Skeletal muscle tissue (tissue), 4 donors: ENCODE data around the gene LTF. TPM values are rescaled to one million over a fixed set of nuclear protein-coding genes. Genes with fewer than 3 reads are reported as not detected.
"Not testable (repeated sequence)": the region's sequence is repeated elsewhere in the genome, so short reads cannot be mapped to it uniquely, and the experiment has no call there.

Experiments
- H3K27ac ChIP-seq: one replicate; pipeline ENCODE4 v1.7.0; 2013; ENCODE audit warnings: mild to moderate bottlenecking, low read depth, low read length, inconsistent platforms
- H3K27me3 ChIP-seq, 3 donors: one replicate each; pipeline ENCODE4 v1.7.0; 2013; ENCODE audit warnings: low read length in 3 of 3; ENCODE audit not compliant: control insufficient read depth in 3 of 3, insufficient read depth in 3 of 3
- H3K36me3 ChIP-seq, 3 donors: one replicate each; pipeline ENCODE4 v1.7.0; 2013; ENCODE audit warnings: low read length in 3 of 3; ENCODE audit not compliant: control insufficient read depth in 3 of 3, insufficient read depth in 3 of 3
- H3K4me1 ChIP-seq, 3 donors: one replicate each; pipeline ENCODE4 v1.7.0; 2013; ENCODE audit warnings: low read length in 3 of 3, mild to moderate bottlenecking in 3 of 3; ENCODE audit not compliant: control insufficient read depth in 3 of 3, insufficient read depth in 3 of 3
- H3K4me3 ChIP-seq, 3 donors: one replicate each; pipeline ENCODE4 v1.7.0; 2013; ENCODE audit warnings: low read length in 3 of 3
- H3K9ac ChIP-seq, 3 donors: one replicate each; pipeline ENCODE4 v1.7.0; 2013; ENCODE audit warnings: low read length in 3 of 3, mild to moderate bottlenecking in 3 of 3, moderate library complexity in 2 of 3, low read depth in 1 of 3
- H3K9me3 ChIP-seq, 3 donors: one replicate each; pipeline ENCODE4 v1.7.0; 2013; ENCODE audit warnings: low read length in 3 of 3; ENCODE audit not compliant: control insufficient read depth in 3 of 3
- total RNA-seq: library from RNA; depleted of rRNA; stranded (reverse); fragments of >200 nt; gene quantifications from one replicate; pipeline ENCODE4 v1.2.3, GENCODE V29; 2014
- donor health status: Osteomylitis.

LTF gene
- total RNA-seq, 1 donor from 2014 or later, result 3.1 TPM

GRCh38 chr3:46500656-46501635 lies 36.2 kb upstream of the LTF start:
- Histone ChIP-seq H3K4me3 (no peak overlapping the region), H3K27me3 (no peaks in the 10 kb centered on the region), H3K9ac (no peak overlapping the region), H3K4me1 (peaks cover 19 to 48% (median 34%) of the 10 kb centered on the region in 3 donors), H3K9me3 (no peaks in the 10 kb centered on the region), H3K27ac (no peak overlapping the region), H3K36me3 (no peaks in the 10 kb centered on the region)

GRCh38 chr3:46498916-46499519 lies 34.3 kb upstream of the LTF start:
- H3K27ac ChIP-seq, result no peak overlapping the region
- H3K4me1 ChIP-seq, result peaks cover 19 to 48% (median 34%) of the 10 kb centered on the region in 3 donors
- no peaks in the 10 kb centered on the region for H3K9me3 ChIP-seq
- H3K36me3 ChIP-seq, result no peaks in the 10 kb centered on the region
- no peak overlapping the region for H3K9ac ChIP-seq
- no peaks in the 10 kb centered on the region for H3K27me3 ChIP-seq
- no peak overlapping the region for H3K4me3 ChIP-seq

GRCh38 chr3:46497556-46498265 lies 33.0 kb upstream of the LTF start, which contains the start of gene RTP3:
RTP3 (plus strand) TSS chr3:46497976; CDS start chr3:46498063, 87 bp downstream.
- no peaks in the 10 kb centered on the region for H3K36me3 ChIP-seq

GRCh38 chr3:46496746-46497555 lies 32.2 kb upstream of the LTF start:
- H3K27me3 ChIP-seq, result no peaks in the 10 kb centered on the region
- H3K36me3 ChIP-seq, result no peaks in the 10 kb centered on the region
- peaks cover 10 to 29% (median 20%) of the 10 kb centered on the region in 3 donors for H3K4me1 ChIP-seq
- no peak overlapping the region for H3K27ac ChIP-seq
- no peaks in the 10 kb centered on the region for H3K9me3 ChIP-seq
- H3K9ac ChIP-seq, result no peak overlapping the region
- H3K4me3 ChIP-seq, result no peak overlapping the region

More at GRCh38 chr3:46497556-46498265, 33.0 kb upstream of the LTF start, which contains the start of gene RTP3:
- peaks cover 12 to 36% (median 25%) of the 10 kb centered on the region in 3 donors for H3K4me1 ChIP-seq
- no peaks in the 10 kb centered on the region for H3K9me3 ChIP-seq
- no peak within 1 kb of the TSS for H3K9ac ChIP-seq
- H3K27me3 ChIP-seq, result no peaks in the 10 kb centered on the region
- no peak within 1 kb of the TSS for H3K4me3 ChIP-seq
- H3K27ac ChIP-seq, result no peak within 1 kb of the TSS

GRCh38 chr3:46495901-46496456 lies 31.3 kb upstream of the LTF start:
- H3K27me3 ChIP-seq, result no peaks in the 10 kb centered on the region
- no peak overlapping the region for H3K4me3 ChIP-seq
- H3K9me3 ChIP-seq, result no peaks in the 10 kb centered on the region
- peaks cover 7 to 21% (median 17%) of the 10 kb centered on the region in 3 donors for H3K4me1 ChIP-seq
- no peak overlapping the region for H3K27ac ChIP-seq
- H3K36me3 ChIP-seq, result no peaks in the 10 kb centered on the region
- H3K9ac ChIP-seq, result no peak overlapping the region

- H3K9me3 ChIP-seq, H3K27ac ChIP-seq, H3K9ac ChIP-seq, H3K27me3 ChIP-seq, H3K4me3 ChIP-seq, H3K36me3 ChIP-seq: not testable (repeated sequence)
- H3K4me1 ChIP-seq, result peaks cover 16 to 26% (median 22%) of the 10 kb centered on the region in 3 donors
Observed at GRCh38 chr3:46494491-46494890, 29.8 kb upstream of the LTF start.

- H3K36me3 ChIP-seq, result no peaks in the 10 kb centered on the region
- no peak overlapping the region for H3K9ac ChIP-seq
- H3K27ac ChIP-seq, result no peak overlapping the region
- H3K4me3 ChIP-seq, result no peak overlapping the region
- no peaks in the 10 kb centered on the region for H3K9me3 ChIP-seq
- H3K27me3 ChIP-seq, result no peaks in the 10 kb centered on the region
- H3K4me1 ChIP-seq, result peaks cover 22 to 24% (median 23%) of the 10 kb centered on the region in 3 donors
Observed at GRCh38 chr3:46492890-46493547, 28.3 kb upstream of the LTF start.

- Histone ChIP-seq H3K27ac (peak overlapping the region; percentile 79), H3K9me3 (no peaks in the 10 kb centered on the region), H3K4me1 (peaks cover 20 to 22% (median 21%) of the 10 kb centered on the region in 3 donors), H3K9ac (peak overlapping the region in 2 of 3 donors; percentile 12 to 40), H3K36me3 (no peaks in the 10 kb centered on the region), H3K27me3 (no peaks in the 10 kb centered on the region), H3K4me3 (no peak overlapping the region)
Observed at GRCh38 chr3:46491089-46492070, 26.7 kb upstream of the LTF start.
